H1 (cell line): ENCODE measurements around the gene RITA1. TPM values are rescaled to one million over a fixed set of nuclear protein-coding genes. Genes with fewer than 3 reads are reported as not detected.

Experiments used
- CTCF ChIA-PET: fragments of 300-600 bp; sonication (Branson Sonifier 250); formaldehyde crosslinking; loops from one replicate; lab custom pipeline; 2021; ENCODE audit not compliant: partially characterized antibody; lab: Charles Lee
- POLR2A ChIA-PET: fragments of 300-600 bp; sonication (Branson Sonifier 250); formaldehyde crosslinking; loops from one replicate; lab custom pipeline; 2021; ENCODE audit warnings: inconsistent platforms; ENCODE audit not compliant: partially characterized antibody; lab: Charles Lee
- DNase-seq, 2 experiments: peaks; one replicate each; pipeline versions ENCODE4 v3.0.0 to v3.0.0-alpha.2; 2010 to 2022; ENCODE audit warnings: low spot score in 2 of 2, low read depth in 1 of 2, mixed read lengths in 1 of 2
- FAIRE-seq: peaks from 2 replicates; lab custom pipeline; 2011; peaks lifted over from hg19 to GRCh38; lab: Jason Lieb, UNC
- H2AFZ ChIP-seq: 2 replicates; pipeline ENCODE4 v1.8.1; 2012; ENCODE audit warnings: low read length, inconsistent platforms
- H2AK5ac ChIP-seq: 2 replicates; pipeline ENCODE4 v1.6.1; 2013; ENCODE audit warnings: low read depth, low read length
- H2BK120ac ChIP-seq: replicated peaks from 2 replicates; pipeline ENCODE3; 2013; ENCODE audit warnings: low read depth, low read length, inconsistent platforms
- H2BK12ac ChIP-seq: 2 replicates; pipeline ENCODE4 v1.6.1; 2013; ENCODE audit warnings: low read depth, low read length
- H2BK15ac ChIP-seq: 2 replicates; pipeline ENCODE4 v1.6.1; 2013; ENCODE audit warnings: low read length
- H2BK20ac ChIP-seq: 2 replicates; pipeline ENCODE4 v1.6.1; 2013; ENCODE audit warnings: low read length
- H2BK5ac ChIP-seq: 2 replicates; pipeline ENCODE4 v1.6.1; 2013; ENCODE audit warnings: low read depth, low read length
- H3K14ac ChIP-seq: 2 replicates; pipeline ENCODE4 v1.6.1; 2013; ENCODE audit warnings: inconsistent platforms; ENCODE audit not compliant: insufficient read length
- H3K18ac ChIP-seq: 2 replicates; pipeline ENCODE4 v1.6.1; 2013; ENCODE audit warnings: low read length; ENCODE audit errors: extremely low read depth
- H3K23ac ChIP-seq: 2 replicates; pipeline ENCODE4 v1.6.1; 2013; ENCODE audit warnings: inconsistent platforms; ENCODE audit not compliant: insufficient read length
- H3K23me2 ChIP-seq: 2 replicates; pipeline ENCODE4 v1.6.1; 2013; ENCODE audit warnings: low read depth, low read length
- H3K27ac ChIP-seq: 2 replicates; pipeline ENCODE4 v1.6.1; 2011; ENCODE audit warnings: low read depth, low read length, inconsistent platforms
- H3K27me3 ChIP-seq, 4 experiments: replicated peaks in 1 of 4; 1 replicate in 1 of 4; 2 replicates in 3 of 4; pipeline versions ENCODE4 v1.6.1 to v1.8.1; 2011 to 2013; ENCODE audit warnings: low read length in 3 of 4, mild to moderate bottlenecking in 3 of 4, inconsistent platforms in 2 of 4, mixed read lengths in 2 of 4, moderate library complexity in 1 of 4; ENCODE audit not compliant: control insufficient read depth in 3 of 4, insufficient read depth in 3 of 4; ENCODE audit errors: extremely low read depth in 1 of 4
- H3K36me3 ChIP-seq, 4 experiments: 2 replicates each; pipeline versions ENCODE4 v1.6.1 to v1.8.1; 2011 to 2013; ENCODE audit warnings: mild to moderate bottlenecking in 4 of 4, low read length in 3 of 4, moderate library complexity in 2 of 4, control low read depth in 1 of 4, inconsistent platforms in 1 of 4; ENCODE audit not compliant: insufficient read depth in 4 of 4, control insufficient read depth in 2 of 4
- H3K4ac ChIP-seq: replicated peaks from 2 replicates; pipeline ENCODE3; 2013; ENCODE audit warnings: low read length, low read depth, mixed read lengths, inconsistent platforms; ENCODE audit not compliant: insufficient read length
- H3K4me1 ChIP-seq, 4 experiments: replicated peaks in 1 of 4; 1 replicate in 1 of 4; 2 replicates in 3 of 4; pipeline versions ENCODE4 v1.6.1 to v1.8.1; 2011 to 2013; ENCODE audit warnings: low read length in 3 of 4, inconsistent platforms in 2 of 4, mixed read lengths in 1 of 4; ENCODE audit not compliant: insufficient read depth in 4 of 4, control insufficient read depth in 3 of 4
- H3K4me2 ChIP-seq, 2 experiments: 2 replicates each; pipeline versions ENCODE4 v1.6.1 to v1.8.1; 2011 to 2013; ENCODE audit warnings: low read depth in 2 of 2, low read length in 2 of 2, control low read depth in 1 of 2, inconsistent platforms in 1 of 2, mild to moderate bottlenecking in 1 of 2; ENCODE audit not compliant: insufficient read depth in 1 of 2
- H3K4me3 ChIP-seq, 4 experiments: fragments of 200-600, 300-600 bp in 1 of 4; sonication (generic), shearing (Covaris generic), sonication (Bioruptor Twin) in 1 of 4; 2 replicates each; pipeline versions ENCODE4 v1.5.1 to v1.8.1; 2011 to 2016; ENCODE audit warnings: low read length in 4 of 4, low read depth in 3 of 4, control low read depth in 2 of 4, inconsistent platforms in 2 of 4, mild to moderate bottlenecking in 2 of 4, mixed read lengths in 1 of 4, moderate library complexity in 1 of 4; ENCODE audit not compliant: insufficient read depth in 2 of 4; ENCODE audit errors: extremely low read depth in 1 of 4
- H3K56ac ChIP-seq: replicated peaks from 2 replicates; pipeline ENCODE3; 2013; ENCODE audit warnings: low read depth, mild to moderate bottlenecking, mixed read lengths, low read length, inconsistent platforms; ENCODE audit not compliant: insufficient read length
- H3K79me1 ChIP-seq: 2 replicates; pipeline ENCODE4 v1.6.1; 2013; ENCODE audit warnings: low read depth, low read length, control low read depth
- H3K79me2 ChIP-seq, 2 experiments: 2 replicates each; pipeline versions ENCODE4 v1.6.1 to v1.8.1; 2012 to 2013; ENCODE audit warnings: low read length in 2 of 2, mild to moderate bottlenecking in 2 of 2, inconsistent platforms in 1 of 2; ENCODE audit not compliant: insufficient read depth in 2 of 2, control insufficient read depth in 1 of 2
- H3K9ac ChIP-seq, 4 experiments: replicated peaks in 1 of 4; 1 replicate in 1 of 4; 2 replicates in 3 of 4; pipeline versions ENCODE4 v1.6.1 to v1.8.1; 2011 to 2013; ENCODE audit warnings: low read depth in 3 of 4, low read length in 3 of 4, control low read depth in 2 of 4, mild to moderate bottlenecking in 2 of 4, moderate library complexity in 2 of 4, inconsistent platforms in 1 of 4; ENCODE audit errors: extremely low read depth in 1 of 4
- H3K9me3 ChIP-seq, 2 experiments: 2 replicates each; pipeline versions ENCODE4 v1.6.1 to v1.8.1; 2012 to 2013; ENCODE audit warnings: mild to moderate bottlenecking in 2 of 2, moderate library complexity in 2 of 2, control low read depth in 1 of 2, inconsistent platforms in 1 of 2, low read depth in 1 of 2, low read length in 1 of 2, mixed read lengths in 1 of 2; ENCODE audit not compliant: insufficient read depth in 2 of 2
- H4K20me1 ChIP-seq, 2 experiments: replicated peaks in 1 of 2; 2 replicates each; pipeline versions ENCODE3 to v1.8.1; 2011 to 2013; ENCODE audit warnings: inconsistent platforms in 2 of 2, low read length in 2 of 2, mild to moderate bottlenecking in 1 of 2; ENCODE audit not compliant: insufficient read depth in 2 of 2, control insufficient read depth in 1 of 2
- H4K5ac ChIP-seq: 2 replicates; pipeline ENCODE4 v1.6.1; 2013; ENCODE audit warnings: low read length, low read depth, mixed read lengths, inconsistent platforms; ENCODE audit not compliant: insufficient read length
- H4K8ac ChIP-seq: 2 replicates; pipeline ENCODE4 v1.8.0; 2013; ENCODE audit warnings: mild to moderate bottlenecking, moderate library complexity, low read length, inconsistent platforms; ENCODE audit not compliant: insufficient read depth; ENCODE audit errors: extremely low read depth
- H4K91ac ChIP-seq: replicated peaks from 2 replicates; pipeline ENCODE3; 2013; ENCODE audit warnings: low read length, mixed read lengths, inconsistent platforms; ENCODE audit not compliant: insufficient read length
- ASH2L ChIP-seq: fragments of 200-600, 300-600 bp; sonication (generic); IDR thresholded peaks from one replicate; pipeline ENCODE4 v1.7.1; 2017; ENCODE audit warnings: low read length
- GABPA ChIP-seq: IDR thresholded peaks from 2 replicates; pipeline ENCODE4 v1.6.1; 2011; ENCODE audit warnings: mild to moderate bottlenecking, low read length, moderate library complexity, borderline replicate concordance; ENCODE audit not compliant: insufficient read depth
- WGBS, 2 experiments: shearing (Covaris generic) in 1 of 2; methylation state at CpG; one replicate each; pipeline versions ENCODE4 v1.1.6 to v1.1.7; 2013 to 2015; ENCODE audit warnings: low lambda C conversion rate in 2 of 2, mixed read lengths in 2 of 2, inconsistent platforms in 1 of 2, low coverage in 1 of 2, missing lambda C conversion rate in 1 of 2; ENCODE audit not compliant: insufficient replicate concordance in 2 of 2, insufficient coverage in 1 of 2, insufficient read length in 1 of 2; ENCODE audit errors: extremely low coverage in 1 of 2, missing lambda C conversion rate in 1 of 2; 5-methylcytosine and 5-hydroxymethylcytosine counted together
- polyA plus RNA-seq, 7 experiments: library from polyadenylated mRNA; depleted of rRNA in 3 of 7; stranded (reverse) in 5 of 7; unstranded in 2 of 7; fragments of >200 nt in 5 of 7; fragments of 200-250 nt in 2 of 7; gene quantifications; 1 replicate in 5 of 7; 2 replicates in 1 of 7; 4 replicates in 1 of 7; pipeline versions ENCODE4 v1.2.1 to v1.2.3, GENCODE V29; 2011 to 2013; ENCODE audit warnings: missing spikeins in 2 of 7, mixed read lengths in 2 of 7
- total RNA-seq: library from RNA; stranded (reverse); fragmentation: NEBNext Ultra II Directional; extraction: Animal tissue kit (Norgen Biotek cat#: 25700); gene quantifications from 2 replicates; pipeline ENCODE4 v1.2.1, GENCODE V29; 2021

Gene RITA1
- total and polyA plus RNA-seq, 2 of the 8 experiments (the other 6 are each of a cell fraction or from before 2014, with no cell fraction given) = 24.1 to 25.8 TPM

- Histone ChIP-seq H3K79me2 (0 out of 4 replicates have a peak, but pooled peaks cover 0 to under 1% of the 10 kb centered on the region in 2 experiments), H3K79me1 (no peaks in the 10 kb centered on the region), H4K5ac (no peak overlapping the region), H3K14ac (no peak overlapping the region), H2AK5ac (no peak overlapping the region), H2BK15ac (no peak overlapping the region), H2BK120ac (no peak overlapping the region), H3K4me1 (peaks cover 5 to 15% (median 13%) of the 10 kb centered on the region in 4 experiments), H3K4me3 (no peak overlapping the region), H4K8ac (no peak overlapping the region), H3K4me2 (no peak overlapping the region), H2AFZ (no peak overlapping the region), H3K23me2 (no peaks in the 10 kb centered on the region), H2BK12ac (no peak overlapping the region), H2BK20ac (no peak overlapping the region), H2BK5ac (no peak overlapping the region), H3K9ac (no peak overlapping the region), H3K18ac (no peak overlapping the region), H3K27ac (no peak overlapping the region), H4K20me1 (peaks cover 0 to 2% of the 10 kb centered on the region in 2 experiments), H3K27me3 (no peaks in the 10 kb centered on the region; a peak in 1 of 7 replicates), H3K4ac (no peak overlapping the region), H3K23ac (no peak overlapping the region), H3K56ac (no peak overlapping the region), H3K36me3 (peaks cover 2 to 18% (median 9%) of the 10 kb centered on the region in 4 experiments; a peak in 5 of 8 replicates), H4K91ac (no peak overlapping the region), H3K9me3 (no peaks in the 10 kb centered on the region; a peak in 1 of 4 replicates)
- DNase-seq = no peak
- no peak for FAIRE-seq
- ChIA-PET POLR2A (interaction anchor here (3.4 kb wide), 1 partner anchor 18 kb away, joined by 9 read pairs; no protein-coding TSS in a partner anchor), CTCF (interaction anchor here (1.0 to 2.2 kb wide), 5 partner anchors 12 to 190 kb away, joined by 3 to 7 read pairs (median 3); no protein-coding TSS in a partner anchor)
- WGBS, 2 experiments = 94% methylated on average over 5 of the region's 5 CpGs; no CpG with 5 or more reads in 1 of the 2 experiments
- TF ChIP-seq GABPA (no peak), ASH2L (no peak)
These were observed 42.3 kb downstream of the RITA1 start for GRCh38 chr12:113227686-113228391.
